ENCODE results near the gene TRIM2.

TRIM2 gene

DNA sequence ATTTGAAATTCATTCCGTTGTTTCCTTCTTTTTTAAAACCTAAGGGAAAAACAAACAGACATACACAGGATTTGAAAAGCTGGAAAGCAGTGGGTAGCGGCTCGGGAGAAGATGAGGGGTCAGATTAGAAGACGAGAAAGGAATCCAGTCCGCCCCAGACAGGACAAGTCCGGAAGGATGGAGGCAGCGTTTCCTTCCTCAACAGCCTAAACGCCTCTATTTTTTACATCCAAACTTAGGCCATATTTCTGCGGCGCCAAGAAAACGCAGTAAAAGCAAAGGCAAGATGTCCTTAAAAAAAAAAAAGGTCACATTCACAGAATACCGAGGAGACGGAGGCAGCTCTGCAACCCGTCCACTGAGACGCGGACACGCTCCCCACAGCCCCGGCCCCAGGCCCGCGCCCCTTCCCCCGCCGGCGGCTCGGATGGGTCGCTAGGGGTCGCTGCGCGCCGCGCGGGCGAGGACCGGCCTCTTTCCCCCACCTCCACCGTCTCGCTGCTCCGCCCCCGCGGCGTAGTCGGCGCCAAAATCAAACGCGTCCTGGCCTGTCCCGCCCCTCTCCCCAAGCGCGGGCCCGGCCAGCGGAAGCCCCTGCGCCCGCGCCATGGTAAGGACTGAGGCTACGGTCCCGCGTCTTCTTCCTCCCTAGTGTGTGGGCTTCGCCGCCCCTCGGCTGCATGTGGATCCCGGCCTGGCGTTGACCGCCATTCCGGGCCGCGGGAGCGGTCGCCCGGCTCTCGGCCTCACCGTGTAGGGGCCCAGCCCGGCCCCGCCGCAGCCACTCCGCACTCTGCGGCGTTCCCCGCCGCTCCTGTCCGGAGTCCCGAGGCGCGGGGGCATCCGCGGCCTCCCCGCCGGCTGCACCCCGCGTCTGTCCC is 140.1 kb downstream of the TRIM2 start, which contains the start of gene MND1:
MND1 (plus strand) TSS at position 558 of the 881 bp plus-strand sequence; CDS start at position 608, 50 bp downstream.
- DNase-seq, result no peak

DNA sequence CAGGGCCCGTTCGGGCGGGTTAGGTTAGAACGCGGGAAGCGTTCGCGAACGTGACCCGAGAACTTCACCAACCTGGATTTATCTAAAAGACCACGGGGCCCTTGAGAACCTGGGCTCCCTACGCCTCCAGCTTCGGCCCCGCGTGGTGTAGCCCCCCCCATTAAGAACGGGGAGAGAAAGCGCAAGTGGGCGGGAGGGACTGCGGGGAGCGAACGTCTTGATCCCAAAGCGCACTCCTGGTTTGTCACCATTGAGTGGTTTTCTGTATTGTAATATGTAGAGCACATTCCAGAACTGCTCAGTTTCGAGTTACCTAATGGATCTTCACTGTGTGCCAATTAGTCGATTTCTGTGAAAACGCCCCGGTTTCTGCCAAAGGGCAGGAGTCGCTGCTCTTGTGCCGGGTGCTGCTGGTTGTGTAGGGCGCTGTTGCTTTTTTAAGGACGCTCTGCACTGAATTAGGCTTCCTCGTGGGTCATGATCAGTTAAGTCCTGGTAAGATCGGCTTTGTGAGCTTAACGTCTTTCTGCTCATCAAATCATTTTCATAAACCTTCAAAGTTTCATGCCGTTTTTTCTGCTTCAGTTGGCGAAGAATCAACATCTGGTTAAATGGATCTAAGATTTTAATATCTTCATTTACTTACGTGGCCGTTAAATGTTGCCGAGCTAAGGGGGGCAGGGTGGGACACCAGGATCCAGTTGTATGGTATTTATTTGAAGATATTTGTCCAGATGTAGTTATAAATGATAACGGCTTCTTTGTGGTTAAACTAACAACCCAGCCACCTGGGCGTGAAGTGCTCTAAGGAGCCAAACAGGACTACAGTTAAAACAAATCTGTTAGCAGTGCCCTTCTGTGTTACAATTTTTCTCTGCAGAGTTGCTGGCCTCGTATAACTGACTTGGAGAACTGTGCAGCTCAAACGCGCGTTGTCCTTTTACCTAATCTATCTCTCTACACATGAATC is 141.1 kb downstream of the TRIM2 start:
- no peak for DNase-seq

DNA sequence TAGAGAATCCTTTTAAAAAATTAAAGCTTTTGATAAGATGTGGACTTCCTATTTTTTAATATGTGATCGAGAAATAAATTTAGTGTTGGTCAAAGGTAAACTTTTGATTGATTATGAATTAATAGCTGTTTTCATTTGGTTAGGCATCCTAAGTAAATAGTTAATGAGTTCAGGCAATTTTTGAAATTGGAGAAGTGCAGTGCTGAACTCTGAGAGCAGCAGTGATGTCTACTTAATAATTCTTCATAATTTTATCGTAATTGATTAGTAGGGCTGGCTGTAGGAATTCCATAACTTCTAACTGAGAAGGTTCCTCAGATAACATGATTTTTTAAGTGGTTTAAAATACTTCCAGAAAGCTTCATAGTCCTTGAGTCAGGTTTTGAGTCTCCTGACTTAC is 141.8 kb downstream of the TRIM2 start:
- DNase-seq, result no peak

DNA sequence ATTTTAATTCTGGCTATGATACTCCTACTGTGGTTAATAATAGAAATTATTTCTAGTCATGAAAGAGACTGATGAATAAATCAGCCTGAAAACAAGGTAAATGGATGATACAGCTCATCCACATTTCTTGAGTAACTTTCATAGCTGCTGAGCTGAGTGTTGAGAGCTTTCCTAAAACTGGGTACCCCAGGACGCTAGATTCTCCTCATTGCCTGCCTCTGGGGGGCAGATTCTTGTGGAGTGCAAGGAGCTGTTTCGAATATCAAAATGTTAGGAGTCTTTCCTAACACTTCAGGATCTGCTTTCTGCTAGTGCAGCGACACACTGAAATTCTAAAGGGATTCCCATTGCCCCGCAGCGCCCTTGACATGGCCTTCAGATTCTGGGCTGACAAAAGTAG is 142.3 kb downstream of the TRIM2 start:
- no peak for DNase-seq

DNA sequence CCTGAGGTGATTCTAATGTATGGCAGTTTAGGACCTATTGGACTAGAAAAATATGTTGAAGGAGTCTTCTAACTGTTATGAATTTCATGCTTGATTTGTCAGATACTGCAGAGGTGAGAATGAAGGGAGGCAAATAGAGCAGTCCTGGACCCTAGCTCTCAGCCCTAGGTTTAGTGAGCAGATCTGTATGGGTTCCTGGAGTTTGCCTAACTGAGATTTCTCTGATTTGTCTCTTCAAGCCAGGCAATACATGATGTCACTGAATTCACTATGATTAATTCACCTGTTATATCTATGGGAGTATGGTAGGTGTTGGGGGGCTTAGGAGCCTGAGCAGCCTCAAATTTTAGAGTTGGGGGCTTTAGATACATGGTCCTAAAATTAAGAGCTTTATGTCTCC is 142.9 kb downstream of the TRIM2 start:
- no peak for DNase-seq

GRCh38 chr4:153348006-153348405 is 143.8 kb downstream of the TRIM2 start:
- no peak for DNase-seq

DNA sequence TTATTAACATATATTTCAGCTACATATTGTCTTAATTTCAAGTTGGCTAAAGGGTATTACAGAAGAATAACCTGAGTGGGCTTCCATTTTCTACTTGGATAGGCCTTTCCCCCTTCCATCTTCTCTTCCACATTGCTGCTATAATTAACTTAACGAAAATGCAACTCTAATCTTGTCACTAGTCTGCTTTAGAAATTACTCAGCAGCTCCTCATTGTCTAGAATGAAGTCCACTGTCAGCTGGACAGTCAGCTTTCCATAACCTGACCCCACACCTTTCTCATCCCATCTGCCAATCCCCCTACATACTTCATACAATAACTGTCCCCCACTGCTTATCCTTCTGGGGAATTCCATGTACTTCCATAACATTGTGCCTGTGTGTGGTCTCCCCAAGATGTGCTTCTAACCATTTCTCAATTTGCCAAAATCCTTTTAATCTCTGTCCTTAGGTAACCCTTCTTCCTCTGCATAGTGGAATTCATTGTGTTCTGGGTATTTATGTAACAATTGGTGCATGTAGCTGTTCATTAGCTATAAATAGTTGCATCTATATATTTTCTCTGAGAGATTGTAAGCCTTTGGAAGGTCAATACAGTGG is 145.1 kb downstream of the TRIM2 start:
- DNase-seq, result no peak

DNA sequence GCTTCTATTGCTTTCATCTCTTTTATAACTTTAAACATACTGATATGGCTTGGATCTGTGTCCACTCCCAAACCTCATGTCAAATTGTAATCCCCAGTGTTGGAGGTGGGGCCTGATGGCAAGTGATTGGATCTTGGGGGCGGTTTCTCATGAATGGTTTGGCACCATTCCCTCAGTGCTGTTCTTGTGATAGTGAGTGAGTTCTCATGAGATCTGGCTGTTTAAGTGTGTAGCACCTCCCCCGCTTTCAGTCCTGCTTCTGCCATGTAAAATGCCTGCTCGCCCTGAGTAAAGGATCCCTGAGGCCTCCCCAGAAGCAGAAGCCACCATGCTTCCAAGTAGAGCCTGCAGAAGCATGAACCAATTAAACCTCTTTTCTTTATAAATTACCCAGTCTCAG is 157.9 kb downstream of the TRIM2 start:
- no peak for DNase-seq

GRCh38 chr4:153364061-153364460 is 159.8 kb downstream of the TRIM2 start:
- DNase-seq, result no peak

DNA sequence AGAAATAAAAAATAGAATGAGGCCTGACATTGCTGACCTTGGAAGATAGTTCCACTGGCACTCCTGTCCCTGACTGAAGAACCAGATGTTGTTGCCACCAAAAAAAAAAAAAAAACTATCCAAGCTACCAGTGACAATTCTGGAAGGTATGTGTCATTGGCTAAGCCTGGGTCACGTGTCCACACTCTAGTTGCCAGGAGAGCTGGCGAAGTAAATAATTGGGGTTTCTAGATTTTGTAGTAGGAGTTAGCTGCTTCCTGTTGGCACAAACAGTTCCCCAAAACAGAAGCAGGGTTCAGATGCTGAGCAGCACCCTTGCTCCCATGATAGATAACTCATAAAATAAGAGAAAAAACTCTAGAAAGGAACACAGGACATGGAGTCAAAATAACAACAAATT is 160.8 kb downstream of the TRIM2 start:
- DNase-seq, result no peak

GRCh38 chr4:153366486-153366885 is 162.2 kb downstream of the TRIM2 start:
- no peak for DNase-seq

DNA sequence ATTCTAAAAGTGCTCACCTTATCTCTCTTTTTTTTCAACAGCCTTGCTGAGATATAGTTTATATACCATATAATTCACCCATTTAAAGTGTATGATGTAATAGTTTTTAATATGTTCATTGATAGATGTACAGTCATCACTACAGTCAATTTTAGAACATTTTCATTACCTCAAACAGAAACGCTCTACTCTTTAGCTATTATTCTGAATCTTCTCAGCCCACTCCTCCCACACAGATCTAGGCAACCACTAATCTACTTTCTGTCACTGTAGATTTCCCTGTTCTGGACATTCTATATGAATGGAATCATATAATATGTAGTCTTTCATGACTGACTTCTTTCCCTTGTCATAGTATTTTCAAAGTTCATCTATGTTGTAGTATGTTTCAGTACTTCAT is 162.8 kb downstream of the TRIM2 start:
- no peak for DNase-seq

- DNase-seq, result no peak
Observed at GRCh38 chr4:153369021-153369420, 164.8 kb downstream of the TRIM2 start.

- DNase-seq, result no peak
Observed at GRCh38 chr4:153371701-153372234, 167.5 kb downstream of the TRIM2 start.

DNA sequence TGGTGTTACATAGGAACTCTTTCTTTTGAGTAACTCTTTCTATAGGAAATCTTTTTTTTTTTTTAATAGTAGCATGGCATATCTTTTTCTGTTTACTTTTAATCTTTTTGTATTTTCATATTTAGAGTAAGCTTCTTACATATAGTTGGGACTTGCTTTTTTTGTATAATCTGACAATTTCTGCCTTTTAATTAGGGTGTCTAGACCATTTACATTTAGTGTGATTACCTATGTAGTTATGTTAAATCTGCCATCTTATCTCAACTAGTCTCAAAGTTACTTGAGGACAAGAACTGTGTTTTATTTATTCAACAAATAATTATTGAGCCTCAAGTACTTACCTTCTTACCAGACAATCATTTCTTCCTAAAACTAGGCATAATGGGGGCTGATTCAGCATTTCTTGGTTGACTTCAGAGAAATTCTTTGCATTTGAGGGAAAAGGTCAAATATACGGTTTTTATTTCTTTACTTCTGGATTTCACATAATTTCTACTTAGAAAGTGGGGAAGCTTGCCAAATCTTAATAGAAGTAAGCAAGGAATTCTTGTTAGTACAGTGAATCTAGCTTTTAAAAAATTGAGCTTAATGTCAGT is 168.8 kb downstream of the TRIM2 start:
- no peak for DNase-seq

DNA sequence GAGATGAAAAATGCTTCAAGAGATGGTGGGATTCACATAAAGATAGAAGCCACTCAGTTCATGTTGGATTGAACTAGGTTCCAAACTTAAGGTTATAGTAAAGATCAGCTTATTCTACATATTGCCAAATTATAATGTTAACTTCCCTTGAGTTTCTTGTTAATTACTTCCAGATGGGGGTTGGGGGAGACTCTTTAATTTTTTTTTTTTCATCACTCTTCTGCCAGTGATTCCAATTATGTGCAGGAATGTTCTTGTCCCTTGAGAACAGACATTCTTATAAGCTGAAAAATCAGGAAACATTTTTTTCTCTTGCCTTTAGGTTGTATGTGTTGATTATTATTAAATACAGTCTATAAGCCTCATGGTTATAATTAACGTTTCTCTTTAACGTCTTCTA is 170.2 kb downstream of the TRIM2 start:
- DNase-seq, result no peak

DNA sequence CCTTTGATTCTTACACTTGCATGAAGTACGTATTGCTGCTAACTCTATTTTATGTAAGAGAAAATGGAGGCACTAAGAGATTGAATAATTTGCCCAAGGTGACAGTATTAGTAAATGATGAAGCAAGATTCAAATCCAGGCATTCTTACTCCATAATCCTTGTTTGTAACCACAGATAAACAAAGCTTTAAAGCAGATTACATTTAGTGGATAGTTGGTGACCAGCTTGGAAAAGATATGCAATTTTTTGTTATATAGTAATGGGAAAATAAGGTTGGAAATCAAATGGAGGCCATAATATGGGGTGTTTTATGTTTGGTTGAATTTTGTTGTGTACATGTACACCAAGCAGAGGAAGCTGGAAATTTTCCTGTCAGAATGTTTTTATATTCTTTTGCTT is 171.1 kb downstream of the TRIM2 start:
- DNase-seq, result no peak

DNA sequence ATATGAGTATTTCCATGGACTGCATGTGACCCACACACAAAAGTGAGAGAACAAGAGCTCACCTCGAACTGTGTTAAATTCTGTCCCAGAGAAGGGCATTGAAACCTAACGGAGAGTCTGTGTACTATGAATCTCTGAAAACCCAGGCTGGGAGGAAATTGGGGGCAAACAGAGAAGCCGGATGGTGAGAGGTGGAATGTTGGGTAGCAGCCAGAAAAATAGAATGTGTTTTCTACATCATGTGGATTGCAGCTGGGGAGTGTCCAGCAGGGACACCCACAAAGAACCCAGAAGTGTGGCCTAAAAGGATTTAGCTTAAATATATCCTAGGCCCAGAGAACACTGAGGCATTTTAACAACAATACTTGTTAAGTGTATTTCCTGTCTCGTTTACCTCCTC is 178.9 kb downstream of the TRIM2 start:
- DNase-seq, result no peak

GRCh38 chr4:153384160-153384559 is 179.9 kb downstream of the TRIM2 start:
- DNase-seq, result no peak

- DNase-seq, result no peak
Observed at GRCh38 chr4:153385784-153386183, 181.5 kb downstream of the TRIM2 start.

DNA sequence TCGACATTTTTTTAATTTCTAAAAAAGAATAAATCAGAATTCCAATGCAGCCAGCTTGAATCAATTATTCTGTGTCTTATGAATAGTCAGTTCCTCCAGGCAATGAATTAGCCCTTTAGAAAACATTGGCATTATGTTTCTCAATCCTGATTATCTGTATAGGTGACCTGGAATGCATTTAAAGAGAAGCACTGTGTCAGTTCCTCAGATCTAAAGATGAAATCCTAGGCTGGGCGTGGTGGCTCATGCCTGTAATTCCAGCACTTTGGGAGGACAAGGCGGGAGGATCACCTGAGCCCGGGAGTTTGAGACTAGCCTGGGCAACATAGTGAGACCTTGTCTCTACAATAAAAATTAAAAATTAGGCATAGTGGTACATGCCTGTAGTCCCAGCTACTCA is 183.7 kb downstream of the TRIM2 start:
- DNase-seq, result no peak

Measured in NCI-H187 treated with DMSO at 0.1 percent for 48 hours (cell line).